Endothelial cell of umbilical vein (primary cell): Measurements from ENCODE around the gene HCFC1R1. TPM values are rescaled to one million over a fixed set of nuclear protein-coding genes. Genes with fewer than 3 reads are reported as not detected.

Experiments used
- BruUV-seq: library from RNA; stranded (reverse); fragments of 400-500 nt; replicated peaks from 2 replicates; lab custom pipeline; 2021; lab: Mats Ljungman, UMichigan
- CTCF ChIA-PET: fragments of 300-600, 350-600 bp; sonication (Branson Sonifier 250); formaldehyde crosslinking; loops from one replicate; lab custom pipeline; 2021; ENCODE audit warnings: antibody characterized with exemption, inconsistent platforms; lab: Charles Lee
- POLR2A ChIA-PET: fragments of 300-600, 350-600 bp; sonication (Branson Sonifier 250); formaldehyde crosslinking; loops from one replicate; lab custom pipeline; 2021; ENCODE audit warnings: antibody characterized with exemption, inconsistent platforms; lab: Charles Lee
- DNase-seq: peaks from one replicate; pipeline ENCODE4 v3.0.0-alpha.2; 2011; ENCODE audit warnings: low read depth, low spot score
- FAIRE-seq: peaks from 2 replicates; lab custom pipeline; 2011; peaks lifted over from hg19 to GRCh38; lab: Jason Lieb, UNC
- H2AFZ ChIP-seq: 2 replicates; pipeline ENCODE4 v1.6.0; 2012; ENCODE audit warnings: low read depth, low read length, control low read depth, inconsistent platforms
- H3K27ac ChIP-seq: 2 replicates; pipeline ENCODE4 v1.5.1; 2011; ENCODE audit warnings: low read depth, mild to moderate bottlenecking, control low read depth, low read length, moderate library complexity; ENCODE audit not compliant: insufficient read depth
- H3K27me3 ChIP-seq, 2 experiments: 2 replicates each; pipeline versions ENCODE4 v1.6.0 to v1.6.1; 2011; ENCODE audit warnings: low read length in 2 of 2, mixed read lengths in 1 of 2; ENCODE audit not compliant: control insufficient read depth in 2 of 2, insufficient read depth in 2 of 2
- H3K36me3 ChIP-seq, 2 experiments: 2 replicates in 1 of 2; 3 replicates in 1 of 2; pipeline ENCODE4 v1.5.1; 2011; ENCODE audit warnings: low read length in 2 of 2, mild to moderate bottlenecking in 1 of 2, moderate library complexity in 1 of 2; ENCODE audit not compliant: control insufficient read depth in 2 of 2, insufficient read depth in 2 of 2; ENCODE audit errors: extremely low read depth in 1 of 2
- H3K4me1 ChIP-seq: 3 replicates; pipeline ENCODE4 v1.5.1; 2011; ENCODE audit warnings: mild to moderate bottlenecking, low read length; ENCODE audit not compliant: control insufficient read depth, insufficient read depth; ENCODE audit errors: extremely low read depth
- H3K4me2 ChIP-seq: 2 replicates; pipeline ENCODE4 v1.6.1; 2011; ENCODE audit warnings: low read length, control low read depth, mixed read lengths; ENCODE audit not compliant: insufficient read depth
- H3K4me3 ChIP-seq, 3 experiments: fragments of 200-600 bp in 1 of 3; sonication (generic), shearing (Covaris generic) in 1 of 3; replicated peaks in 1 of 3; 2 replicates each; pipeline ENCODE4 v1.5.1; 2011 to 2016; ENCODE audit warnings: control low read depth in 3 of 3, low read length in 3 of 3, mild to moderate bottlenecking in 2 of 3, inconsistent platforms in 1 of 3, low read depth in 1 of 3, moderate library complexity in 1 of 3; ENCODE audit not compliant: insufficient read depth in 1 of 3
- H3K79me2 ChIP-seq: 2 replicates; pipeline ENCODE4 v1.6.0; 2012; ENCODE audit warnings: low read length, inconsistent platforms; ENCODE audit not compliant: control insufficient read depth, insufficient read depth
- H3K9ac ChIP-seq: replicated peaks from 2 replicates; pipeline ENCODE3; 2011; ENCODE audit warnings: low read length, control low read depth; ENCODE audit not compliant: insufficient read depth; ENCODE audit errors: extremely low read depth
- H3K9me1 ChIP-seq: replicated peaks from 3 replicates; pipeline ENCODE4 v1.6.0; 2011; ENCODE audit warnings: mild to moderate bottlenecking, low read length; ENCODE audit not compliant: control insufficient read depth, insufficient read depth; ENCODE audit errors: extremely low read depth
- H3K9me3 ChIP-seq: replicated peaks from 2 replicates; pipeline ENCODE4 v1.5.1; 2012; ENCODE audit warnings: low read length, inconsistent platforms; ENCODE audit not compliant: control insufficient read depth, insufficient read depth
- H4K20me1 ChIP-seq: replicated peaks from 2 replicates; pipeline ENCODE3; 2011; ENCODE audit warnings: mild to moderate bottlenecking, low read length; ENCODE audit not compliant: control insufficient read depth, insufficient read depth; ENCODE audit errors: extremely low read depth
- CTCF ChIP-seq, 2 donors: IDR thresholded peaks; 1 replicate in 1 of 2; 2 replicates in 1 of 2; pipeline ENCODE4 v1.5.1; 2011; ENCODE audit warnings: low read length in 2 of 2, mild to moderate bottlenecking in 2 of 2, moderate library complexity in 2 of 2, control low read depth in 1 of 2, inconsistent platforms in 1 of 2, low read depth in 1 of 2; ENCODE audit not compliant: insufficient read depth in 1 of 2; ENCODE audit errors: extremely low read depth in 1 of 2
- EZH2 ChIP-seq: IDR thresholded peaks from 2 replicates; pipeline ENCODE4 v1.6.1; 2012; ENCODE audit warnings: borderline replicate concordance, low read depth, mild to moderate bottlenecking, moderate library complexity, low read length, inconsistent platforms; ENCODE audit not compliant: severe bottlenecking
- FOS ChIP-seq: IDR thresholded peaks from 2 replicates; pipeline ENCODE4 v1.6.1; 2011; ENCODE audit warnings: mild to moderate bottlenecking, low read length, moderate library complexity, borderline replicate concordance; ENCODE audit not compliant: insufficient read depth
- GATA2 ChIP-seq: IDR thresholded peaks from 2 replicates; pipeline ENCODE4 v1.7.0; 2011; ENCODE audit warnings: low read depth, mild to moderate bottlenecking, moderate library complexity, mixed read lengths, low read length; ENCODE audit not compliant: insufficient read length, insufficient read depth
- JUN ChIP-seq: IDR thresholded peaks from 2 replicates; pipeline ENCODE4 v1.6.1; 2011; ENCODE audit warnings: borderline replicate concordance, low read depth; ENCODE audit not compliant: insufficient read length, insufficient read depth
- MAX ChIP-seq: IDR thresholded peaks from 2 replicates; pipeline ENCODE4 v1.6.1; 2011; ENCODE audit not compliant: insufficient read depth, insufficient read length
- MYC ChIP-seq: IDR thresholded peaks from one replicate; pipeline ENCODE4 v1.6.1; 2011; ENCODE audit warnings: mild to moderate bottlenecking, low read depth, low read length
- POLR2A ChIP-seq: IDR thresholded peaks from 2 replicates; pipeline ENCODE4 v1.6.1; 2012; ENCODE audit warnings: low read depth, mild to moderate bottlenecking, control low read depth, low read length
- POLR2AphosphoS5 ChIP-seq: IDR thresholded peaks from 2 replicates; pipeline ENCODE4 v1.6.1; 2012; ENCODE audit warnings: low read depth, mild to moderate bottlenecking, control low read depth, low read length, moderate library complexity; ENCODE audit not compliant: insufficient read depth
- dilution Hi-C: fragments of 300-500 bp; cut with MboI; formaldehyde crosslinking; loops from one replicate; pipeline ENCODE4 v1.15.0; 2019; ENCODE audit warnings: low sequenced_read_pairs; ENCODE audit not compliant: extremely low pct_ligation_motif_present
- intact Hi-C: fragments of 100-400 bp; cut with micrococcal nuclease; formaldehyde crosslinking; loops from one replicate; pipeline ENCODE4 v1.10.0; 2022
- polyA plus RNA-seq, 4 experiments: library from polyadenylated mRNA; depleted of rRNA in 3 of 4; stranded (reverse) in 3 of 4; unstranded in 1 of 4; fragments of >200 nt; gene quantifications; 2 replicates each; pipeline versions ENCODE4 v1.2.1 to v1.2.3, GENCODE V29; 2011 to 2012; ENCODE audit warnings: missing spikeins in 1 of 4
- total RNA-seq: library from RNA; stranded (reverse); gene quantifications from 2 replicates; pipeline ENCODE4 v1.2.3, GENCODE V29; 2021

HCFC1R1 gene
- total and polyA plus RNA-seq, 2 donors (not counting 3 experiments of a cell fraction or from before 2014, with no cell fraction given): 28.7 to 49.3 TPM

GRCh38 chr16:2981899-2982250 is 41.9 kb downstream of the HCFC1R1 start:
- Histone ChIP-seq H4K20me1 (no peaks in the 10 kb centered on the region), H3K9me1 (no peaks in the 10 kb centered on the region), H3K9ac (no peak overlapping the region), H3K36me3 (no peaks in the 10 kb centered on the region), H3K4me2 (no peak overlapping the region), H2AFZ (no peak overlapping the region), H3K79me2 (peaks cover 5% of the 10 kb centered on the region), H3K4me1 (peaks cover 10% of the 10 kb centered on the region), H3K27ac (no peak overlapping the region), H3K4me3 (no peak overlapping the region), H3K9me3 (no peaks in the 10 kb centered on the region), H3K27me3 (no peaks in the 10 kb centered on the region)
- no peak for TF ChIP-seq MAX
- TF ChIP-seq POLR2A: no peak
- no peak for TF ChIP-seq MYC
- TF ChIP-seq EZH2: no peak
- no peak for TF ChIP-seq FOS
- TF ChIP-seq GATA2: no peak
- no peak for TF ChIP-seq CTCF (IDR thresholded peaks at IDR 0.05; ENCODE audit: extremely low read depth in 1 of 2, insufficient read depth in 1 of 2, low read depth in 1 of 2, low read length in 2 of 2)
- no peak for TF ChIP-seq POLR2AphosphoS5
- no peak for TF ChIP-seq JUN
- dilution Hi-C loops: no loop called here
- POLR2A ChIA-PET: no interaction called here
- intact Hi-C loops: no loop called here
- FAIRE-seq (no peak), DNase-seq (no peak)
- no TSS peak for BruUV-seq
- CTCF ChIA-PET: interaction anchor here (1.6 to 2.8 kb wide), 4 partner anchors 11 to 55 kb away, joined by 3 to 10 read pairs (median 6); no protein-coding TSS in a partner anchor
